AG10803 (cell line): ENCODE measurements around the gene CD24.
"Not testable (repeated sequence)": the region's sequence is repeated elsewhere in the genome, so short reads cannot be mapped to it uniquely, and the experiment has no call there.

Experiments
- DNase-seq: peaks from one replicate; pipeline ENCODE4 v3.0.0; 2010; ENCODE audit warnings: low read depth
- H3K4me3 ChIP-seq: 2 replicates; pipeline ENCODE4 v1.5.1; 2011; ENCODE audit warnings: mild to moderate bottlenecking, low read length, control low read depth
- TF ChIP-seq, protein P1 (sequence below): conservative IDR thresholded peaks from 2 replicates; pipeline ENCODE4 v1.5.1; 2011; ENCODE audit warnings: mild to moderate bottlenecking, low read length, control low read depth, inconsistent platforms

CD24 gene

GRCh38 chr6:106995640-106996039 is 21.1 kb upstream of the CD24 start:
- TF ChIP-seq, protein P1, sequence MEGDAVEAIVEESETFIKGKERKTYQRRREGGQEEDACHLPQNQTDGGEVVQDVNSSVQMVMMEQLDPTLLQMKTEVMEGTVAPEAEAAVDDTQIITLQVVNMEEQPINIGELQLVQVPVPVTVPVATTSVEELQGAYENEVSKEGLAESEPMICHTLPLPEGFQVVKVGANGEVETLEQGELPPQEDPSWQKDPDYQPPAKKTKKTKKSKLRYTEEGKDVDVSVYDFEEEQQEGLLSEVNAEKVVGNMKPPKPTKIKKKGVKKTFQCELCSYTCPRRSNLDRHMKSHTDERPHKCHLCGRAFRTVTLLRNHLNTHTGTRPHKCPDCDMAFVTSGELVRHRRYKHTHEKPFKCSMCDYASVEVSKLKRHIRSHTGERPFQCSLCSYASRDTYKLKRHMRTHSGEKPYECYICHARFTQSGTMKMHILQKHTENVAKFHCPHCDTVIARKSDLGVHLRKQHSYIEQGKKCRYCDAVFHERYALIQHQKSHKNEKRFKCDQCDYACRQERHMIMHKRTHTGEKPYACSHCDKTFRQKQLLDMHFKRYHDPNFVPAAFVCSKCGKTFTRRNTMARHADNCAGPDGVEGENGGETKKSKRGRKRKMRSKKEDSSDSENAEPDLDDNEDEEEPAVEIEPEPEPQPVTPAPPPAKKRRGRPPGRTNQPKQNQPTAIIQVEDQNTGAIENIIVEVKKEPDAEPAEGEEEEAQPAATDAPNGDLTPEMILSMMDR = no peak

DNA sequence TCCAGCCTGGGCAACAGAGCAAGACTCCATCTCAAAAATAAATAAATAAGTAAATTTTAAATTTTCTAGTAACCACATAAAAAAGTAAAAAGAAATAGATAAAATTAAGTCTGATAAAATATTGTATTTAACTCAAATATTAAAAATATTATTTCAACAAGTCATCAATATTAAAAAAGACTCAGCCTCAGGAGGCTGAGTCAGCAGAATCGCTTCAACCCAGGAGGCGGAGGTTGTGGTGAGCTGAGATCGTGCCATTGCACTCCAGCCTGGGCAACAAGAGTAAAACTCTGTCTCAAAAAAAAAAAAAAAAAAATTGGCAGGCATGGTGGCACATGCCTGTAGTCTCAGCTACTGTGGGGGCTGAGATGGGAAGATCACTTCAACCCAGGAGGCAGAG is 15.2 kb upstream of the CD24 start:
- DNase-seq, H3K4me3 ChIP-seq: not testable (repeated sequence)

More at GRCh38 chr6:106995640-106996039, 21.1 kb upstream of the CD24 start:
- DNase-seq = no peak
- no peak overlapping the region for H3K4me3 ChIP-seq

DNA sequence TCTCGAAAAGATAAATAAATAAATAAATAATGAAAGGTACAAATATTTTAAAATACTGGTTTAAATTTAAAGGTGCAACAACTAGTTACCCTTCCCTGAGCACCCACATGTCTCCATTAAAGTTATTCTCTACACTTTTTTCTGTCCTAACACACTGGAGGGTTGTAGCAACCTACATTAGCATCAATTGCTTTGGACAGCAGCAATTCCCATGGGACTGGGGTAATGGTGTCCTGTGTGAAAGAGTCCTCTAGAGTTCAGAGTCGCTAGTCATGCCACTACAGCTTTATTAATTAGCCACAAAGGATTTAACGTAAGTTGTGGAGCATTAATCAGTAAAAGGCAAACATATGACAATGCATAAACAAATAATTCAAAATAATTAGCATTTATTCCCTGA is 14.1 kb upstream of the CD24 start:
- no peak for DNase-seq
- no peak overlapping the region for H3K4me3 ChIP-seq
- TF ChIP-seq, protein P1 = no peak

DNA sequence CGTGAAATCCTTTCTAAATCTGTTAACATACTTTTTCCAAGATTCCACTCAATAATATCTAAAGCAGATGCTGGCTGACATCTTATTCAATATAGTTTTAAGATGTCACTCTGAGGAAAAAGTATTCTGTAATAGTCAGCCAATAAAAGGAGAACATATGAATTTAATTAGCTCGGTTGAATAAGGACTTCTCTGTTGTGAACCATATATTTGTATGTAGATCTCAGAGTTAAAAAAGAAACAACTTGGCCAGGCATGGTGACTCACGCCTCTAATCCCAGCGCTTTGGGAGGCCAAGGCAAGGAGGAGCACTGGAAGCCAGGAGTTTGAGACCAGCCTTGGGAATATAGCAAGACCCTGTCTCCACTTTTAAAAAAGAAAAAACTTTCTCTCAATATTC is 7.4 kb upstream of the CD24 start:
- TF ChIP-seq, protein P1 = no peak
- peak; percentile 75 for DNase-seq
- no peak overlapping the region for H3K4me3 ChIP-seq

GRCh38 chr6:106980926-106981325 is 6.4 kb upstream of the CD24 start:
- TF ChIP-seq, protein P1 = no peak
- no peak for DNase-seq
- H3K4me3 ChIP-seq = no peak overlapping the region

DNA sequence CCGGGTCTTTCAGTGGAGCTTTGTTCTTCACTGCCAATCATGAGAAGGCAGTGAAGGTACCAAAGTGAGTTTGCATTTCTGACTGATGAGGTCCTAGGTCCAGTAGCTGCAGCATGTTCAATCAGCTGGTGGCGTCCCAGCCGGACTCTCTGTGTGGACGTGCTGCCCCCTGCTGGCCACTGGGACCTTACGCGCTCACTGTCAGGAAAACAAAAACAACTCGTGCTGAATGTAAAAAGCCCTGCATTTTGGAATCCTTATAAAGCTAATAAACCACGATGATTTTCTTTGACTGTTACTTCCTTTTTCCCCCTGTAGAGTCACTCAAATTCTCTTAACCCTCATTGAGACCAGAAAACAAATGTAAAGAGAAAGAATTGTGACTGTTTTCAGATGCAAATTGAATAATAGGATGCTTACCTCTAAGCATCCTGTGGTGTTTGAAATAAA is 4.9 kb upstream of the CD24 start:
- peak; percentile 77 for DNase-seq

DNA sequence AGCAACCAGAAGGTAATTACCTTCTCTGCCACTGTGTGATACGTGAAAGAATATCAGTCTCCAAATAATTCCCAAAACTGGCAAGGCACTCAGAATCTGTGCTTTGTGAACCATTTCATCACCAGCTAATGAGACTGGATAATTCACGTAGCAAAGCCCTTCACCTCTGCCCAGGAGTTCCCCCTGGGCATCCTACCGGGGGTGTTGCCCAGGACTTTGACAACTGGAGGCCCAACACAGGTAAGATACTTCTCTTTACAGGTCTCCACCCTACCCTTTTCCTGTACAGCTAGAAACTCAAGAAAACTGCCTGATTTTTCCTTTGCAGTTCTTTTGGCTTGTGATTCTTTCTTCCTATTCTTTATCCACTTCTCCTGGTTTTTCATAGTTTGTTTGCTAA is 2.7 kb upstream of the CD24 start:
- no peak overlapping the region for H3K4me3 ChIP-seq
- no peak for DNase-seq
- TF ChIP-seq, protein P1 = no peak

More for the DNA sequence above, 4.9 kb upstream of the CD24 start:
- TF ChIP-seq, protein P1 = peak; percentile 96
- H3K4me3 ChIP-seq = no peak overlapping the region

DNA sequence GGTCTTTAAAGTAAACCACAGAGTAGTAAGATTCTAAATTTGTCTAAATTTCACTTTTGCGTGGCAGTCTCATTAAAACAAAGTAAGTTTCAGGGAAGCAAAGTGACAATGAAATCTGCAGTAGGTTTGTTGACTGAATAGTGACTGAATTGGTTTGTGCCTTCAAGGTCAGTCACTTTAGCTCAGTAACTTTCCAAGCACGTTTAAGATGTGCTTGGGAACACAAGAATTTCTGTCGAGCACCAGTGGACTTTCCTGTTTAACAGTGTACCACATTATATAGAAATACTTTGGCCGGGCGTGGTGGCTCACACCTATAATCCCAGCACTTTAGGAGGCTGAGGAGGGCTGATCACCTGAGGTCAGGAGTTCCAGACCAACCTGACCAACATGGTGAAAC is 1.7 kb upstream of the CD24 start:
- no peak overlapping the region for H3K4me3 ChIP-seq
- no peak for DNase-seq
- TF ChIP-seq, protein P1 = no peak
